Caki2 (cell line): ENCODE data around the gene TGDS. TPM values are rescaled to one million over a fixed set of nuclear protein-coding genes. Genes with fewer than 3 reads are reported as not detected.
"Not testable (repeated sequence)": the region's sequence is repeated elsewhere in the genome, so short reads cannot be mapped to it uniquely, and the experiment has no call there.

Experiments
- DNase-seq: peaks from one replicate; pipeline ENCODE4 v3.0.0-alpha.2; 2015; ENCODE audit warnings: low read depth
- in situ Hi-C: cut with HindIII; loops from 2 replicates; pipeline ENCODE4 v1.10.0; 2016; ENCODE audit warnings: low sequenced_read_pairs, low pct_unique_long_range_greater_than_20kb, mixed read lengths
- total RNA-seq: library from RNA; depleted of rRNA; stranded (reverse); fragments of >200 nt; shearing (Covaris generic); gene quantifications from 2 replicates; pipeline ENCODE4 v1.2.3, GENCODE V29; 2014; ENCODE audit warnings: low replicate concordance; rRNA removed

The TGDS gene
- total RNA-seq, 1 experiment from 2014 or later, result 11.4 TPM

DNA sequence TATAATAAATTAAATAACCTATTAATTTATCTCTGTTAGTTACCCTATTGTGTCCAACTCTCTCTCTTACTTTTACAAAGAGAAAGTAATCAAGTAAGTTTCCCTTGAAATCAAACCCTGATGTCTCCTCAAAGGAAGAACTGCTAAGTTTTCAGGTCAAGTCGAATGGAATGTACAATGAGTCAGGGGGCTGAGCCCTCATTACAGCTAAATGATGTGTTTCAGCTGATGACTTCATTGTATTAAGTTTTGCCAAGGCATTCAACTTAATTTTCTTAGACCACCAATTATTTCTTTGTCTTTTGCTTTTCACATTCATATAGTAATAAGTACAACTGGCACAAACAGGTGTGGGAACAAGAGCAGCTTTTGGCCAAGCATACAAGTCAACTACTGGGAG lies 61.8 kb downstream of the TGDS start:
- in situ Hi-C loops, result no loop called here
- no peak for DNase-seq

DNA sequence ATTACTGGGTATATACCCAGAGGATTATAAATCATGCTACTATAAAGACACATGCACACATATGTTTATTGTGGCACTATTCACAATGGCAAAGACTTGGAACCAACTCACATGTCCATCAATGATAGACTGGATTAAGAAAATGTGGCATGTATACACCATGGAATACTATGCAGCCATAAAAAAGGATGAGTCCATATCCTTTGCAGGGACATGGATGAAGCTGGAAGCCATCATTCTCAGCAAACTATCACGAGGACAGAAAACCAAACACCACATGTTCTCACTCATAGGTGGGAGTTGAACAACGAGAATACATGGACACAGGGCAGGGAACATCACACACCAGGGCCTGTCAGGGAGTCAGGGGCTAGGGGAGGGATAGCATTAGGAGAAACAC lies 63.7 kb downstream of the TGDS start:
- DNase-seq, in situ Hi-C loops: not testable (repeated sequence)

DNA sequence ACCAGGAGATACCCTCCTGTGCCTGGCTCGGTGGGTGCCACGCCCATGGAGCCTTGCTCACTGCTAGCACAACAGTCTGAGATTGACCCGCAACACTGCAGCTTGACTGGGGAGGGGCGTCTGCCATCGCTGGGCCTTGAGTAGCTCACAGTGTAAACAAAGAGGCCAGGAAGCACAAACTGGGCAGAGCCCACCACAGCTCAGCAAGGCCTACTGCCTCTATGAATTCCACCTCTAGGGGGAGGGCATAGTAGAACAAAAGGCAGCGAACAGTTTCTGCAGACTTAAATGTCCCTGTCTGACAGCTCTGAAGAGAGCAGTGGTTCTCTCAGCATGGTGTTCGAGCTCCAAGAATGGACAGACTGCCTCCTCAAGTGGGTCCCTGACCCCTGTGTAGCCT lies 69.0 kb downstream of the TGDS start:
- DNase-seq, in situ Hi-C loops: not testable (repeated sequence)

DNA sequence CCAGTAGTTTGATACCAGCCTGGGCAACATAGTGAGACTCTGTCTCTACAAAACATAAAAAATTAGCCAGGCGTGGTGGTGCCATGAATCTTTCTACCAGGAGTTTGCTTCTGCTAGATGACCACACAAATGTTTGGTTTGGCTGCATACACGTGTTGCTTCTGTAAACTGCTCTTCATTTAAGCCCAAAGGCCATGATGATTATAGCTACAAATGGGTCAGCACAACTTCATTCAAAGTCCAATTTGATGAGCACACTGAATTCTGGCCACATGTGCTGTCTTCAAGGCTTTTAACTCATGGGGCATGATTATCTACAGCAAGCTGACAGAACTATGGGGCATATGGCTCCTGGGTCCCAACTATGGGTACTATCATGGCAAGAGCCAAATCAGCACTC lies 70.2 kb downstream of the TGDS start:
- in situ Hi-C loops, result no loop called here

GRCh38 chr13:94524407-94524806 lies 71.5 kb downstream of the TGDS start:
- no peak for DNase-seq
- in situ Hi-C loops, result no loop called here

More for the DNA sequence above, 70.2 kb downstream of the TGDS start:
- no peak for DNase-seq

Other genes with a start within 250 kb of the TGDS start
- 0.17 and 0.23 TPM in 2 replicates for gene DCT, start 116.5 kb downstream of the TGDS start, total RNA-seq
- gene GPR180, start 5.7 kb upstream of the TGDS start, total RNA-seq, result 6.9 and 7.4 TPM in 2 replicates
- not detected in 2 replicates for gene SOX21, start 116.4 kb upstream of the TGDS start, total RNA-seq